Lung (tissue), 12 donors: Measurements from ENCODE around the gene SPAST. TPM values are rescaled to one million over a fixed set of nuclear protein-coding genes. Genes with fewer than 3 reads are reported as not detected.
"Not testable (repeated sequence)": the region's sequence is repeated elsewhere in the genome, so short reads cannot be mapped to it uniquely, and the experiment has no call there.

Experiments used
- ATAC-seq: fragments of 200-7000 bp; cut with Tn5 transposase; one replicate; pipeline ENCODE4 v1.9.1; 2020; ENCODE audit warnings: moderate number of reproducible peaks; ENCODE audit not compliant: insufficient read depth, low FRiP score
- DNase-seq, 3 donors: peaks; one replicate each; pipeline ENCODE4 v3.0.0-alpha.2; 2013 to 2017
- H3K27ac ChIP-seq, 2 donors: one replicate each; pipeline ENCODE4 v1.5.1; 2013; ENCODE audit warnings: mild to moderate bottlenecking in 2 of 2, moderate library complexity in 2 of 2, control low read depth in 1 of 2, inconsistent platforms in 1 of 2, low read depth in 1 of 2, low read length in 1 of 2
- H3K27me3 ChIP-seq, 3 donors: one replicate each; pipeline ENCODE4 v1.5.1; 2013; ENCODE audit warnings: low read length in 2 of 3; ENCODE audit not compliant: control insufficient read depth in 3 of 3, insufficient read depth in 3 of 3
- H3K36me3 ChIP-seq, 4 donors: one replicate each; pipeline ENCODE4 v1.5.1; 2013; ENCODE audit warnings: low read length in 4 of 4, mild to moderate bottlenecking in 1 of 4, moderate library complexity in 1 of 4; ENCODE audit not compliant: control insufficient read depth in 4 of 4, insufficient read depth in 4 of 4
- H3K4me1 ChIP-seq, 5 donors: one replicate each; pipeline ENCODE4 v1.5.1; 2013; ENCODE audit warnings: low read length in 5 of 5, mild to moderate bottlenecking in 2 of 5, moderate library complexity in 1 of 5; ENCODE audit not compliant: control insufficient read depth in 5 of 5, insufficient read depth in 5 of 5
- H3K4me3 ChIP-seq: one replicate; pipeline ENCODE4 v1.5.1; 2013; ENCODE audit warnings: mild to moderate bottlenecking, control low read depth, moderate library complexity
- H3K9ac ChIP-seq, 2 donors: one replicate each; pipeline ENCODE4 v1.5.1; 2013; ENCODE audit warnings: low read length in 2 of 2, control low read depth in 1 of 2; ENCODE audit not compliant: insufficient read depth in 1 of 2
- H3K9me3 ChIP-seq, 4 donors: one replicate each; pipeline ENCODE4 v1.5.1; 2013; ENCODE audit warnings: low read length in 3 of 4, mild to moderate bottlenecking in 1 of 4, moderate library complexity in 1 of 4; ENCODE audit not compliant: control insufficient read depth in 4 of 4, insufficient read depth in 3 of 4
- WGBS, 2 donors: extraction: QIAGEN DNeasy Blood & Tissue Kit; methylation state at CpG; one replicate each; pipeline ENCODE4 v1.1.7; 2013; 5-methylcytosine and 5-hydroxymethylcytosine counted together
- polyA plus RNA-seq, 2 donors: library from polyadenylated mRNA; stranded (reverse); fragments of 200-250 nt; gene quantifications; one replicate each; pipeline ENCODE4 v1.2.1, GENCODE V29; 2013
- total RNA-seq, 2 donors: library from RNA; depleted of rRNA in 1 of 2; stranded (reverse); fragments of >200 nt in 1 of 2; gene quantifications; one replicate each; pipeline ENCODE4 v1.2.1, GENCODE V29; 2014 to 2021
- TF ChIP-seq, protein P1 (sequence below): IDR thresholded peaks from 2 replicates; pipeline ENCODE4 v1.5.1; 2012; ENCODE audit warnings: mild to moderate bottlenecking; ENCODE audit errors: control extremely low read depth, extremely low read depth
- donor health status: control.
- donor health status: control.
- donor health status: Bipolar disorder and iron deficiency.
- donor health status: healthy.
- donor health status: DM: yes; HTN: yes; CAD: no.

SPAST gene
- total and polyA plus RNA-seq, 4 donors, result 4.1 to 30.5 (median 9.6) TPM

DNA sequence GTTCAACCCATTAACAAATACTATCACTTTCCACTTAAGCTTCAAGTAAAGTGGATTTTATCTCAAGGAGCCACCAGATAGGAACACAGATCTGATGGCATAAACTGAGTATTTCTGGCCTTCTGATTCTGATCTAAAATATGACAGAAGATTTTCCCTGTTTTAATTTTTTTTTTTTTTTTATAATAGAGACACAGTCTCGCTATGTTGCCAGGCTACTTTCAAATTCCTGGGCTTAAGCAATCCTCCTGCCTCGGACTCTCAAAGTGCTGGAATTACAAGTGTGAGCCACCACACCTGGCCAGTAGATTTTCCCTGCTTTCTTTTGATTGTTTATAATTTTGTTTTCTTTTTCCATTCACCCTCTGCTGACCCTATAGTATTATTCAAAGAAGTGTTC is 65.7 kb downstream of the SPAST start:
- Histone ChIP-seq H3K27me3 (no peaks in the 10 kb centered on the region), H3K36me3 (peaks cover 0 to 14% (median 8%) of the 10 kb centered on the region in 4 donors), H3K9ac (no peak overlapping the region), H3K27ac (no peak overlapping the region), H3K4me1 (no peaks in the 10 kb centered on the region), H3K9me3 (no peaks in the 10 kb centered on the region), H3K4me3 (no peak overlapping the region)
- TF ChIP-seq, protein P1, sequence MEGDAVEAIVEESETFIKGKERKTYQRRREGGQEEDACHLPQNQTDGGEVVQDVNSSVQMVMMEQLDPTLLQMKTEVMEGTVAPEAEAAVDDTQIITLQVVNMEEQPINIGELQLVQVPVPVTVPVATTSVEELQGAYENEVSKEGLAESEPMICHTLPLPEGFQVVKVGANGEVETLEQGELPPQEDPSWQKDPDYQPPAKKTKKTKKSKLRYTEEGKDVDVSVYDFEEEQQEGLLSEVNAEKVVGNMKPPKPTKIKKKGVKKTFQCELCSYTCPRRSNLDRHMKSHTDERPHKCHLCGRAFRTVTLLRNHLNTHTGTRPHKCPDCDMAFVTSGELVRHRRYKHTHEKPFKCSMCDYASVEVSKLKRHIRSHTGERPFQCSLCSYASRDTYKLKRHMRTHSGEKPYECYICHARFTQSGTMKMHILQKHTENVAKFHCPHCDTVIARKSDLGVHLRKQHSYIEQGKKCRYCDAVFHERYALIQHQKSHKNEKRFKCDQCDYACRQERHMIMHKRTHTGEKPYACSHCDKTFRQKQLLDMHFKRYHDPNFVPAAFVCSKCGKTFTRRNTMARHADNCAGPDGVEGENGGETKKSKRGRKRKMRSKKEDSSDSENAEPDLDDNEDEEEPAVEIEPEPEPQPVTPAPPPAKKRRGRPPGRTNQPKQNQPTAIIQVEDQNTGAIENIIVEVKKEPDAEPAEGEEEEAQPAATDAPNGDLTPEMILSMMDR, result no peak
- WGBS, 2 donors, result 90 to 91% methylated on average over 2 of the region's 2 CpGs
- DNase-seq (no peak), ATAC-seq (no peak)

DNA sequence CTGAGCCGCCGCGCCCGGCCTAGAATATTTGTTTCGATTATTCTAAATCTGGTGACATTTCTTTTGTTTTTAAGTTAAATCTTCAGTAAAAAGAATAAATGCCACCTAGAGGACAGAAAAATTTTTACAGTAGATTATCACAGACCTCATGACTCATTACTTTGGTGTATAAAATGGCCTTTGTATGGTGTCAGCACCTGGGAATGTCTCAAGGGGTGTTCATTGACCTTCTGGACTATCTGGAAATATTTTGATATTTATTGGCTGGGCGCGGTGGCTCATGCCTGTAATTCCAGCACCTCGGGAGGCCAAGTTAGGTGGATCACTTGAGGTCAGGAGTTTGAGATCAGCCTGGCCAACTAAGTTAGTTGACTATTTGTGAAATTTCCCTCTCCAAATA is 72.1 kb downstream of the SPAST start:
- Histone ChIP-seq H3K4me3 (no peak overlapping the region), H3K9ac (no peak overlapping the region), H3K9me3 (no peaks in the 10 kb centered on the region), H3K4me1 (peaks cover 0 to 2% (median 0%) of the 10 kb centered on the region in 5 donors), H3K27ac (no peak overlapping the region), H3K27me3 (no peaks in the 10 kb centered on the region), H3K36me3 (peaks cover 2 to 23% (median 6%) of the 10 kb centered on the region in 4 donors)
- TF ChIP-seq, protein P1, result no peak
- WGBS, 2 donors, result 87 to 93% methylated on average over 8 of the region's 8 CpGs
- ATAC-seq, result peak; percentile 72
- DNase-seq, result peak in 2 of 3 donors; percentile 20 to 29

DNA sequence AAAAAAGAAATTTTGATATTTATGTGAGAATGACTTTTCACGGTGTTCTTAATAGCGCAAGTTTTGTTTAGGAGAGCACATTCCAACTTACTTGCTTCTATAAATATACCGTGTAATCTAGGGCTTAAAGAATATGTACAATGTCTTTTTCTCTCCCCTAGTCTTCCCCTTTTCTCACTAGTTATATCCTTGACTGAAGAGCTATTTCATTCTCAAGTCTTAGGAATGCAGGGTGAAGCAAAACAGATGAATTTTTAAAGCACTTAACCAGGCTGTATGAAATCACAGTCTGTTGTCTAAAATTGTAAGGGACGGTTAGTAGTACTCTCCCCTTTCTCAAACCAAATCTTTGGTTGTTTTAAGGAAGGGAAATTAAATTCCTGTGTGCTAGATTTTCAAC is 72.7 kb downstream of the SPAST start:
- no peaks in the 10 kb centered on the region for H3K9me3 ChIP-seq
- no peak overlapping the region for H3K27ac ChIP-seq
- peaks cover 0 to 2% (median 0%) of the 10 kb centered on the region in 5 donors for H3K4me1 ChIP-seq
- H3K9ac ChIP-seq, result no peak overlapping the region
- H3K4me3 ChIP-seq, result no peak overlapping the region
- TF ChIP-seq, protein P1, result no peak
- H3K27me3 ChIP-seq, result no peaks in the 10 kb centered on the region
- DNase-seq (no peak), ATAC-seq (no peak)
- peaks cover 2 to 23% (median 4%) of the 10 kb centered on the region in 4 donors for H3K36me3 ChIP-seq
- WGBS, 2 donors, result 76 to 94% methylated on average over 4 of the region's 4 CpGs

DNA sequence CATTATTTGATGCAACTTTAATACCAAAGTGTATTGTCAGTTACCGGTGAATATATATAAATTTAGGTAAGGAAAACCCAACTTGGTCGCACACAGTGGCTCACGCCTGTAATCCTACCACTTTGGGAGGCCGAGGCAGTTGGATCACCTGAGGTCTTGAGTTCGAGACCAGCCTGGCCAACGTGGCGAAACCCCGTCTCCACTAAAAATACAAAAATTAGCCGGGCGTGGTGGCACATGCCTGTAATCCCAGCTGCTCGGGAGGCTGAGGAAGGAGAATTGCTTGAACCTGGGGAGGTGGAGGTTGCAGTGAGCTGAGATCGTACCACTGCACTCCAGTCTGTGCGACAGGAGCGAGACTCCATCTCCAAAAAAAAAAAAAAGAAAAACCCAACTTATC is 88.2 kb downstream of the SPAST start:
- WGBS, 2 donors, result 98 to 99% methylated on average over 14 of the region's 14 CpGs
- not testable (repeated sequence) for H3K36me3 ChIP-seq

More for the DNA sequence above, 88.2 kb downstream of the SPAST start:
- not testable (repeated sequence) for H3K9me3 ChIP-seq, H3K27ac ChIP-seq, H3K9ac ChIP-seq, H3K27me3 ChIP-seq, ATAC-seq, DNase-seq, H3K4me1 ChIP-seq, H3K4me3 ChIP-seq
